PC-9 (cell line): Measurements from ENCODE around the gene SHH. TPM values are rescaled to one million over a fixed set of nuclear protein-coding genes. Genes with fewer than 3 reads are reported as not detected.

ENCODE experiments used
- BruUV-seq: library from RNA; stranded (reverse); fragments of 400-500 nt; replicated peaks from 2 replicates; lab custom pipeline; 2021; lab: Mats Ljungman, UMichigan
- CTCF ChIA-PET: fragments of 300-600 bp; sonication (Branson Sonifier 250); formaldehyde crosslinking; loops from one replicate; lab custom pipeline; 2022; ENCODE audit warnings: antibody characterized with exemption; lab: Charles Lee
- POLR2A ChIA-PET: fragments of 300-600 bp; sonication (Branson Sonifier 250); formaldehyde crosslinking; loops from one replicate; lab custom pipeline; 2022; ENCODE audit warnings: antibody characterized with exemption; ENCODE audit not compliant: unreplicated experiment; lab: Charles Lee
- DNase-seq, 2 experiments: peaks; one replicate each; pipeline versions ENCODE4 v3.0.0 to v3.0.0-alpha.2; 2015 to 2022; ENCODE audit warnings: mixed read lengths in 1 of 2
- H2AFZ ChIP-seq: fragments of 200-600 bp; sonication (generic); 2 replicates; pipeline ENCODE4 v1.8.1; 2017; ENCODE audit warnings: antibody characterized with exemption
- H3F3A ChIP-seq: fragments of 200-600 bp; sonication (generic); 2 replicates; pipeline ENCODE4 v1.8.1; 2017; ENCODE audit warnings: antibody characterized with exemption, mild to moderate bottlenecking, low read depth; ENCODE audit not compliant: insufficient read depth
- H3K27ac ChIP-seq: fragments of 200-600 bp; sonication (generic); 2 replicates; pipeline ENCODE4 v1.6.1; 2016; ENCODE audit warnings: mixed run types
- H3K27me3 ChIP-seq: fragments of 200-600 bp; sonication (generic); 2 replicates; pipeline ENCODE4 v1.6.1; 2016; ENCODE audit warnings: low read depth, mixed run types; ENCODE audit not compliant: insufficient read depth
- H3K36me3 ChIP-seq: fragments of 200-600 bp; sonication (generic); 2 replicates; pipeline ENCODE4 v1.6.1; 2016; ENCODE audit warnings: low read depth, mixed run types
- H3K4me1 ChIP-seq: fragments of 200-600 bp; sonication (generic); replicated peaks from 2 replicates; pipeline ENCODE4 v1.6.1; 2016; ENCODE audit warnings: mixed run types; ENCODE audit not compliant: insufficient read depth
- H3K4me2 ChIP-seq: fragments of 200-600 bp; sonication (generic); 2 replicates; pipeline ENCODE4 v1.6.1; 2017; ENCODE audit warnings: mixed run types
- H3K4me3 ChIP-seq: fragments of 200-600 bp; sonication (generic); 2 replicates; pipeline ENCODE4 v1.6.1; 2016; ENCODE audit warnings: mixed run types
- H3K79me2 ChIP-seq: fragments of 200-600 bp; sonication (generic); 2 replicates; pipeline ENCODE4 v1.6.1; 2017; ENCODE audit warnings: low read depth, mixed run types
- H3K9me2 ChIP-seq: fragments of 200-600 bp; sonication (generic); 2 replicates; pipeline ENCODE4 v1.8.1; 2017; ENCODE audit warnings: mild to moderate bottlenecking; ENCODE audit not compliant: insufficient read depth
- H3K9me3 ChIP-seq: fragments of 200-600 bp; sonication (generic); 2 replicates; pipeline ENCODE4 v1.8.1; 2016; ENCODE audit warnings: low read depth; ENCODE audit not compliant: insufficient read depth
- H4K20me1 ChIP-seq: fragments of 200-600 bp; sonication (generic); 2 replicates; pipeline ENCODE4 v1.8.1; 2017; ENCODE audit not compliant: insufficient read depth
- EZH2 ChIP-seq: fragments of 200-600 bp; sonication (generic); IDR thresholded peaks from 2 replicates; pipeline ENCODE4 v1.8.0; 2017; ENCODE audit warnings: antibody characterized with exemption, low read depth
- intact Hi-C: fragments of 100-400 bp; cut with micrococcal nuclease; formaldehyde crosslinking; loops from one replicate; pipeline ENCODE4 v1.10.0; 2022; ENCODE audit not compliant: unreplicated experiment
- total RNA-seq: library from RNA; stranded (reverse); gene quantifications from 2 replicates; pipeline ENCODE4 v1.2.3, GENCODE V29; 2021
- TF ChIP-seq, protein P1 (sequence below): fragments of 200-600 bp; sonication (generic); conservative IDR thresholded peaks from 2 replicates; pipeline ENCODE4 v1.6.1; 2017; ENCODE audit warnings: mixed run types, antibody characterized with exemption, mild to moderate bottlenecking, moderate library complexity

Gene SHH
- total RNA-seq, 1 experiment from 2014 or later, result not detected

- Histone ChIP-seq H3K4me2 (no peak overlapping the region), H3K9me3 (no peaks in the 10 kb centered on the region), H3K4me1 (no peaks in the 10 kb centered on the region), H3K36me3 (no peaks in the 10 kb centered on the region; the same call in 1 of the 2 replicates), H3K4me3 (no peak overlapping the region), H3F3A (no peaks in the 10 kb centered on the region), H3K27me3 (no peaks in the 10 kb centered on the region), H4K20me1 (peaks cover 80% of the 10 kb centered on the region), H3K27ac (no peak overlapping the region), H3K79me2 (peaks cover 51% of the 10 kb centered on the region), H2AFZ (no peak overlapping the region), H3K9me2 (no peaks in the 10 kb centered on the region)
- no peak for TF ChIP-seq EZH2
- TF ChIP-seq, protein P1, sequence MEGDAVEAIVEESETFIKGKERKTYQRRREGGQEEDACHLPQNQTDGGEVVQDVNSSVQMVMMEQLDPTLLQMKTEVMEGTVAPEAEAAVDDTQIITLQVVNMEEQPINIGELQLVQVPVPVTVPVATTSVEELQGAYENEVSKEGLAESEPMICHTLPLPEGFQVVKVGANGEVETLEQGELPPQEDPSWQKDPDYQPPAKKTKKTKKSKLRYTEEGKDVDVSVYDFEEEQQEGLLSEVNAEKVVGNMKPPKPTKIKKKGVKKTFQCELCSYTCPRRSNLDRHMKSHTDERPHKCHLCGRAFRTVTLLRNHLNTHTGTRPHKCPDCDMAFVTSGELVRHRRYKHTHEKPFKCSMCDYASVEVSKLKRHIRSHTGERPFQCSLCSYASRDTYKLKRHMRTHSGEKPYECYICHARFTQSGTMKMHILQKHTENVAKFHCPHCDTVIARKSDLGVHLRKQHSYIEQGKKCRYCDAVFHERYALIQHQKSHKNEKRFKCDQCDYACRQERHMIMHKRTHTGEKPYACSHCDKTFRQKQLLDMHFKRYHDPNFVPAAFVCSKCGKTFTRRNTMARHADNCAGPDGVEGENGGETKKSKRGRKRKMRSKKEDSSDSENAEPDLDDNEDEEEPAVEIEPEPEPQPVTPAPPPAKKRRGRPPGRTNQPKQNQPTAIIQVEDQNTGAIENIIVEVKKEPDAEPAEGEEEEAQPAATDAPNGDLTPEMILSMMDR, result no peak
- POLR2A ChIA-PET, result no interaction called here
- no TSS peak for BruUV-seq
- CTCF ChIA-PET, result no interaction called here
- intact Hi-C loops, result no loop called here
- no peak for DNase-seq
Observed at GRCh38 chr7:155756322-155756721, 55.9 kb downstream of the SHH start.

DNA sequence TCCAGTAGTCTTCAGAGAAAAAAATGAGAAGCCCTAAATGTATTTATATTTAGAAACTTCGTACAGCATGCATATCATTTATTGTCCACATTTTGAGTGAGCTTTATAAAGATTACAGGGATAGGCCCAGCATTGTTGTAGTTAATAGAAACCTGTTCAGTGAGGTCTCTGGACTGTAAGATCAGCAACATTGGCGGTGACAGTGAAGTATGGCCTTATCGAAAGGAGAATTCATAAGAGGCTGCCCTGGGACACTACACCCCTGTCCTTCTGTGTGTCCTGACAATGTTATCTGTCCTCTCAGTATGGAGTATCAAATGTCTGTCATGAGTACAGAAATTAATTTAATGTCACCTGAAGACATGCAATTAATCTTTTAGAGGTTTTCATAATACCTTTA is 57.2 kb downstream of the SHH start:
- Histone ChIP-seq H3K79me2 (peaks cover 51% of the 10 kb centered on the region), H3K9me2 (no peaks in the 10 kb centered on the region), H3K27me3 (no peaks in the 10 kb centered on the region), H2AFZ (no peak overlapping the region), H3K27ac (no peak overlapping the region), H3K36me3 (no peaks in the 10 kb centered on the region; the same call in 1 of the 2 replicates), H3K4me3 (no peak overlapping the region), H4K20me1 (peaks cover 82% of the 10 kb centered on the region), H3K4me1 (no peaks in the 10 kb centered on the region), H3K9me3 (no peaks in the 10 kb centered on the region), H3K4me2 (no peak overlapping the region), H3F3A (no peaks in the 10 kb centered on the region)
- TF ChIP-seq, protein P1, result no peak
- no peak for TF ChIP-seq EZH2
- ChIA-PET CTCF (interaction anchor here (0.7 kb wide), 1 partner anchor 1172 kb away, joined by 3 read pairs; no protein-coding TSS in a partner anchor), POLR2A (interaction anchor here (0.7 kb wide), 1 partner anchor 9 kb away, joined by 3 read pairs; no protein-coding TSS in a partner anchor)
- intact Hi-C loops, result no loop called here
- no peak for DNase-seq
- BruUV-seq, result no TSS peak

DNA sequence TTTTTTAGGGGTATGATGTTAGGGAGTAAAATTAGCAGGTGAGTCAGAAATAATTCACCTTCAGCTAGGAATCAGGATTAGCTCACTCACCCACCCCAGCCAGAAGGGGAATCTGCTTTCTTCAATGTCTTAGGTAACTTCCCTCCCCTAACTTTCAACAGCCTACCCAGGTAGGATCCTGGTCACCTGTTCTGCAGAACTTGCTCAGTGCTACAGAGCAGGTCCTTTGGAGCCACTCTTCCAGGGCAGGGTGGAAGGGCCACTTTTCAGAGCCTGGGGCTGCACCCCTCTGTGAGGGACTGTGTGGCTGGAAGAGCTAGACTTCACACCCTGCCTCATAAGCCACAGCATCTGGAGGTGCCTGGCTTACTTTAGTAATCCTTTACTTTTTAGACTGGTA is 58.1 kb downstream of the SHH start:
- H3F3A ChIP-seq, result no peaks in the 10 kb centered on the region
- BruUV-seq, result no TSS peak
- TF ChIP-seq, protein P1, result no peak
- TF ChIP-seq EZH2, result no peak
- ChIA-PET POLR2A (no interaction called here), CTCF (interaction anchor here (0.7 kb wide), 1 partner anchor 1172 kb away, joined by 3 read pairs; no protein-coding TSS in a partner anchor)
- intact Hi-C loops, result no loop called here
- no peak overlapping the region for H3K4me3 ChIP-seq
- no peaks in the 10 kb centered on the region for H3K4me1 ChIP-seq
- no peaks in the 10 kb centered on the region for H3K9me2 ChIP-seq
- no peaks in the 10 kb centered on the region for H3K27me3 ChIP-seq
- H3K27ac ChIP-seq, result no peak overlapping the region
- H3K79me2 ChIP-seq, result peaks cover 54% of the 10 kb centered on the region
- peaks cover 85% of the 10 kb centered on the region for H4K20me1 ChIP-seq
- DNase-seq, result no peak
- H3K4me2 ChIP-seq, result no peak overlapping the region
- no peaks in the 10 kb centered on the region; the same call in 1 of the 2 replicates for H3K36me3 ChIP-seq
- H3K9me3 ChIP-seq, result no peaks in the 10 kb centered on the region
- H2AFZ ChIP-seq, result no peak overlapping the region
